MM.1S (cell line): Measurements from ENCODE around the gene SMIM13.

Experiments used
- DNase-seq: peaks from one replicate; pipeline ENCODE4 v3.0.0-alpha.2; 2015
- H2AFZ ChIP-seq: fragments of 300-600 bp; sonication (generic); 2 replicates; pipeline ENCODE4 v1.6.0; 2016; ENCODE audit warnings: antibody characterized with exemption, low read length
- H3F3A ChIP-seq: fragments of 300-600 bp; sonication (generic); 2 replicates; pipeline ENCODE4 v1.6.1; 2016; ENCODE audit warnings: mild to moderate bottlenecking, antibody characterized with exemption, low read length, moderate library complexity, mixed read lengths; ENCODE audit not compliant: insufficient read depth
- H3K27ac ChIP-seq: fragments of 300-600 bp; sonication (generic); 2 replicates; pipeline ENCODE4 v1.5.1; 2016; ENCODE audit warnings: mild to moderate bottlenecking, low read length
- H3K27me3 ChIP-seq: fragments of 300-600 bp; sonication (generic); replicated peaks from 2 replicates; pipeline ENCODE4 v1.6.0; 2016; ENCODE audit warnings: low read length; ENCODE audit not compliant: insufficient read depth
- H3K36me3 ChIP-seq: fragments of 300-600 bp; sonication (generic); replicated peaks from 2 replicates; pipeline ENCODE4 v1.6.1; 2016; ENCODE audit warnings: mild to moderate bottlenecking, low read length, mixed read lengths; ENCODE audit not compliant: insufficient read depth
- H3K4me1 ChIP-seq: fragments of 300-600 bp; sonication (generic); 2 replicates; pipeline ENCODE4 v1.6.1; 2016; ENCODE audit warnings: low read length, mixed read lengths
- H3K4me2 ChIP-seq: fragments of 300-600 bp; sonication (generic); 2 replicates; pipeline ENCODE4 v1.6.0; 2016; ENCODE audit warnings: low read depth, low read length
- H3K4me3 ChIP-seq: fragments of 300-600 bp; sonication (generic); 2 replicates; pipeline ENCODE4 v1.5.1; 2016; ENCODE audit warnings: low read length, mixed read lengths
- H3K79me2 ChIP-seq: fragments of 300-600 bp; sonication (generic); 2 replicates; pipeline ENCODE4 v1.6.1; 2016; ENCODE audit warnings: mixed run types, low read length, mixed read lengths
- H3K9ac ChIP-seq: fragments of 300-600 bp; sonication (generic); 2 replicates; pipeline ENCODE4 v1.6.1; 2016; ENCODE audit warnings: low read length, mixed read lengths
- H3K9me2 ChIP-seq: fragments of 300-600 bp; sonication (generic); replicated peaks from 2 replicates; pipeline ENCODE4 v1.6.1; 2016; ENCODE audit warnings: mild to moderate bottlenecking, low read length, mixed read lengths; ENCODE audit not compliant: insufficient read depth
- H3K9me3 ChIP-seq: fragments of 300-600 bp; sonication (generic); replicated peaks from 2 replicates; pipeline ENCODE4 v1.6.1; 2016; ENCODE audit warnings: mild to moderate bottlenecking, low read length, mixed read lengths; ENCODE audit not compliant: insufficient read depth
- H4K20me1 ChIP-seq: fragments of 300-600 bp; sonication (generic); 2 replicates; pipeline ENCODE4 v1.6.1; 2016; ENCODE audit warnings: mild to moderate bottlenecking, low read length, moderate library complexity, mixed read lengths; ENCODE audit not compliant: insufficient read depth
- CTCF ChIP-seq: fragments of 300-600 bp; sonication (generic); IDR thresholded peaks from 2 replicates; pipeline ENCODE4 v1.5.1; 2016; ENCODE audit warnings: antibody characterized with exemption, low read length, mixed read lengths
- EZH2 ChIP-seq: fragments of 300-600 bp; sonication (generic); optimal IDR thresholded peaks from 2 replicates; pipeline ENCODE3; 2017; ENCODE audit warnings: low read depth, mild to moderate bottlenecking, antibody characterized with exemption, low read length, mixed read lengths
- EZH2phosphoT487 ChIP-seq: fragments of 300-600 bp; sonication (generic); IDR thresholded peaks from 2 replicates; pipeline ENCODE4 v1.6.1; 2018; ENCODE audit warnings: antibody characterized with exemption, low read length

SMIM13 gene

DNA sequence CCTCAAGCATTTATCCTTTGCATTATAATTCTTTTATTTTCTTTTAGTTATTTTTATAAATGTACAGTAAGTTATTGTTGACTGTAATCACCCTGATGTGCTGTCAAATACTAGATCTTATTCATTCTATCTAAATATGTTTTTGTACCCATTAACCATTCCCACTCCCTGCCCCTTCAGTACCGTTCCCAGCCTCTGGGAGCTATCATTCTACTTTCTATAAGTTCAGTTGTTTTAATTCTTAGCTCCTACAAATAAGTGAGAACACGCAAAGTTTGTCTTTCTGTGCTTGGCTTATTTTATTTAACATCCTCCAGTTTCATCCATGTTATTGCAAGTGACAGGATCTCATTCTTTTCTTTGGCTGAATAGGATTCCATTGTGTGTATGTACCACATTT lies 30.3 kb downstream of the SMIM13 start:
- Histone ChIP-seq H3K27ac (no peak overlapping the region), H3K9me2 (no peaks in the 10 kb centered on the region), H3K27me3 (no peaks in the 10 kb centered on the region), H3F3A (no peaks in the 10 kb centered on the region), H3K9me3 (no peaks in the 10 kb centered on the region), H2AFZ (no peak overlapping the region), H3K4me1 (no peaks in the 10 kb centered on the region), H3K9ac (no peak overlapping the region), H3K79me2 (peaks cover 83% of the 10 kb centered on the region), H3K4me3 (no peak overlapping the region), H4K20me1 (peaks cover 11% of the 10 kb centered on the region), H3K4me2 (no peak overlapping the region), H3K36me3 (no peaks in the 10 kb centered on the region)
- no peak for DNase-seq
- TF ChIP-seq CTCF (no peak), EZH2 (no peak), EZH2phosphoT487 (no peak)

- TF ChIP-seq EZH2phosphoT487 (no peak), EZH2 (no peak), CTCF (no peak)
- Histone ChIP-seq H3F3A (no peaks in the 10 kb centered on the region), H3K4me2 (no peak overlapping the region), H4K20me1 (peaks cover 11% of the 10 kb centered on the region), H3K9me3 (no peaks in the 10 kb centered on the region), H3K36me3 (no peaks in the 10 kb centered on the region), H3K9me2 (no peaks in the 10 kb centered on the region), H3K79me2 (peaks cover 86% of the 10 kb centered on the region), H3K27ac (no peak overlapping the region), H3K27me3 (no peaks in the 10 kb centered on the region), H3K4me1 (peaks cover 12% of the 10 kb centered on the region), H2AFZ (no peak overlapping the region), H3K4me3 (no peak overlapping the region), H3K9ac (no peak overlapping the region)
- no peak for DNase-seq
Measured at GRCh38 chr6:11126876-11127275, 33.2 kb downstream of the SMIM13 start.

DNA sequence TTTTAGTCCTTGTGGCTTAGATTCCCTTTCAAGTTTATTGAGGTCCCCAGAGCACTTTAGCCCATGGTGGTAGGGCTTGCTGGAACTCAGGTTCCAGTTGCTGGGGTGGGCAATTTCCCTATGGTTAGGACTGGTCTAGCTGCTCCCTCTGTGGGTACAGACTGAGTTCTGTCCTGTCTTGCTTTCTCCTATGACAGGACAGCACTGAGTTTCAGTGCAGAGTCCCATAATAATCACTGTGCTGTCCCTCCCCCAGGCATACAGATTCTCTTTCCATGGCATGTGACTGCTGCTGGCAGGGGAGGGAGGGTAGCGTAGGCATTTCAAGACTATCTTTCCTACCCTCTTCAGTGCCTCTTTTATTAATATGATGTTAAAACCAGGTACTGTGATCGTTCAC lies 35.0 kb downstream of the SMIM13 start:
- Histone ChIP-seq H2AFZ (no peak overlapping the region), H3K9me3 (no peaks in the 10 kb centered on the region), H3F3A (no peaks in the 10 kb centered on the region), H3K9me2 (no peaks in the 10 kb centered on the region), H3K27ac (no peak overlapping the region), H4K20me1 (peaks cover 8% of the 10 kb centered on the region; the same call in 1 of the 2 replicates), H3K27me3 (no peaks in the 10 kb centered on the region), H3K4me2 (no peak overlapping the region), H3K79me2 (peaks cover 79% of the 10 kb centered on the region), H3K4me1 (peaks cover 12% of the 10 kb centered on the region), H3K9ac (no peak overlapping the region), H3K4me3 (no peak overlapping the region), H3K36me3 (no peaks in the 10 kb centered on the region)
- DNase-seq, result no peak
- TF ChIP-seq EZH2phosphoT487, result no peak
- no peak for TF ChIP-seq EZH2
- no peak for TF ChIP-seq CTCF
